Ovary (tissue), 3 donors: ENCODE data around the gene CHURC1.

Source experiments
- POLR2A ChIP-seq: fragments of 450-650 bp; IDR thresholded peaks from one replicate; pipeline ENCODE4 v1.6.1; 2017; ENCODE audit warnings: antibody characterized with exemption, mild to moderate bottlenecking, moderate library complexity
- TF ChIP-seq, protein P1 (sequence below), 3 donors: fragments of 450-650 bp in 2 of 3; fragments of 200-600 bp in 1 of 3; IDR thresholded peaks; one replicate each; pipeline versions ENCODE4 v1.5.1 to v1.8.0; 2016 to 2022; ENCODE audit warnings: antibody characterized with exemption in 3 of 3, mild to moderate bottlenecking in 1 of 3
- donor health status: DM: no; HTN: no; CAD: no.

DNA sequence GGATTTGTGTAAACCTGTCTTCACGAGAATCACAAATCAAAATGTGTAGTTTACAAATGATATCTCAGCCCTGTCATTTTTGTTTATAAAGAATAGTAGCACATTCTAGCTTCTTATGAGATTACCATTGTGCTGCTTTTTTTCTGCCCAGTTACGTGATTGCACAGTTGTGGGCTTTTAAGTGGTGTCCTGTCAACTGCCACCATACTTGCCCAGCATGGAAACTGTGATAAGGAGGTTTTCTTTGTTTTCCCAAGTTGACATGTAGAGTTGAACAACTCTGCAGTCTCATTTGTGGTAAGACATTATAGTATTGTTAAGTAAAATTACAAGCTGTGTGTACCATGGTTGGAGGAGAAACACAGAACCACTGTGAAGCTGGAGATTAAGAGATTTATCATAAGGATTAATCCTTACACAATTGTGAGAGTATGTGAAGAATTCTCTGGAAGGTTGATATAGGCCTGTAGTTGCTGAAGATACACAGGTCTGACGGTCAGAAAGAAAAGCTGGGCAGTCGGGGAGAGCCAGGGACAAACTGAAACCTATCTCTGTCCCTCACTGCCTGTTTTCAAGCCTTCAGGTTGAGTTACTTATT lies 12.2 kb downstream of the CHURC1 start:
- no peak for TF ChIP-seq POLR2A
- TF ChIP-seq, protein P1, sequence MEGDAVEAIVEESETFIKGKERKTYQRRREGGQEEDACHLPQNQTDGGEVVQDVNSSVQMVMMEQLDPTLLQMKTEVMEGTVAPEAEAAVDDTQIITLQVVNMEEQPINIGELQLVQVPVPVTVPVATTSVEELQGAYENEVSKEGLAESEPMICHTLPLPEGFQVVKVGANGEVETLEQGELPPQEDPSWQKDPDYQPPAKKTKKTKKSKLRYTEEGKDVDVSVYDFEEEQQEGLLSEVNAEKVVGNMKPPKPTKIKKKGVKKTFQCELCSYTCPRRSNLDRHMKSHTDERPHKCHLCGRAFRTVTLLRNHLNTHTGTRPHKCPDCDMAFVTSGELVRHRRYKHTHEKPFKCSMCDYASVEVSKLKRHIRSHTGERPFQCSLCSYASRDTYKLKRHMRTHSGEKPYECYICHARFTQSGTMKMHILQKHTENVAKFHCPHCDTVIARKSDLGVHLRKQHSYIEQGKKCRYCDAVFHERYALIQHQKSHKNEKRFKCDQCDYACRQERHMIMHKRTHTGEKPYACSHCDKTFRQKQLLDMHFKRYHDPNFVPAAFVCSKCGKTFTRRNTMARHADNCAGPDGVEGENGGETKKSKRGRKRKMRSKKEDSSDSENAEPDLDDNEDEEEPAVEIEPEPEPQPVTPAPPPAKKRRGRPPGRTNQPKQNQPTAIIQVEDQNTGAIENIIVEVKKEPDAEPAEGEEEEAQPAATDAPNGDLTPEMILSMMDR (IDR thresholded peaks at IDR 0.05), result no peak
